GM12892 (cell line): ENCODE results near the gene C2CD4D.

Experiments
- POLR2A ChIP-seq: IDR thresholded peaks from 2 replicates; pipeline ENCODE4 v1.6.1; 2011; ENCODE audit warnings: low read depth, low read length, control low read depth
- POLR2AphosphoS5 ChIP-seq: IDR thresholded peaks from 2 replicates; pipeline ENCODE4 v1.6.1; 2011; ENCODE audit warnings: low read depth, low read length, control low read depth

- TF ChIP-seq POLR2A (no peak), POLR2AphosphoS5 (no peak)
Measured at GRCh38 chr1:151817353-151817730, 22.3 kb downstream of the C2CD4D start.
